Tibial nerve (tissue), 4 donors: Measurements from ENCODE around the gene PRIM2.

Experiments
- EP300 ChIP-seq, 2 donors: sonication (generic); formaldehyde crosslinking; IDR thresholded peaks; one replicate each; pipeline ENCODE4 v1.6.1; 2017; ENCODE audit warnings: antibody characterized with exemption in 2 of 2, mild to moderate bottlenecking in 1 of 2
- POLR2A ChIP-seq, 2 donors: fragments of 450-650 bp; IDR thresholded peaks; one replicate each; pipeline ENCODE4 v1.6.1; 2017; ENCODE audit warnings: antibody characterized with exemption in 2 of 2, mild to moderate bottlenecking in 2 of 2, moderate library complexity in 2 of 2
- TF ChIP-seq, protein P1 (sequence below), 5 experiments: fragments of 200-600 bp in 3 of 5; fragments of 450-650 bp in 2 of 5; sonication (generic) in 3 of 5; IDR thresholded peaks; one replicate each; pipeline ENCODE4 v1.5.1; 2016 to 2019; ENCODE audit warnings: antibody characterized with exemption in 5 of 5, mild to moderate bottlenecking in 3 of 5, moderate library complexity in 2 of 5

DNA sequence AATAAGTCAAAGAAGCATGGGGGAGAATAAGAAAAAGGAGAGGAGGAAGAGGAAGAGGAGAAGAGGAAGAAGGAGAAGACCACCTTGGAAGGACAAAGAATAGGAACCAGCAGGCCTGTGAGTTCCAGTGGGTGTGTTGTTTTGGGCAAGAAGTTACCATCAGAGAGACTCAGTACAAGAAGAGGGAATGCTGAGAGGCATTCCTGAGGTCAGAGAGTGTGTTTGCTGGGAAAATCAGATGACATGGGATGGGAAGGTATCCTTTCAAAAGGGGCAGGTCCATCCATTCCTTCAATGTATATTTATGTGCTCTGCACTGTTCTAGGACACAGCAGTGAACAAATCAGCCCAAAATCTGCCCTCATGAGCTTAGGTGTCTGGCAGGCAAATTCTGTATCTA lies 40.5 kb upstream of the PRIM2 start:
- TF ChIP-seq POLR2A (IDR thresholded peaks at IDR 0.05), result no peak
- TF ChIP-seq, protein P1, sequence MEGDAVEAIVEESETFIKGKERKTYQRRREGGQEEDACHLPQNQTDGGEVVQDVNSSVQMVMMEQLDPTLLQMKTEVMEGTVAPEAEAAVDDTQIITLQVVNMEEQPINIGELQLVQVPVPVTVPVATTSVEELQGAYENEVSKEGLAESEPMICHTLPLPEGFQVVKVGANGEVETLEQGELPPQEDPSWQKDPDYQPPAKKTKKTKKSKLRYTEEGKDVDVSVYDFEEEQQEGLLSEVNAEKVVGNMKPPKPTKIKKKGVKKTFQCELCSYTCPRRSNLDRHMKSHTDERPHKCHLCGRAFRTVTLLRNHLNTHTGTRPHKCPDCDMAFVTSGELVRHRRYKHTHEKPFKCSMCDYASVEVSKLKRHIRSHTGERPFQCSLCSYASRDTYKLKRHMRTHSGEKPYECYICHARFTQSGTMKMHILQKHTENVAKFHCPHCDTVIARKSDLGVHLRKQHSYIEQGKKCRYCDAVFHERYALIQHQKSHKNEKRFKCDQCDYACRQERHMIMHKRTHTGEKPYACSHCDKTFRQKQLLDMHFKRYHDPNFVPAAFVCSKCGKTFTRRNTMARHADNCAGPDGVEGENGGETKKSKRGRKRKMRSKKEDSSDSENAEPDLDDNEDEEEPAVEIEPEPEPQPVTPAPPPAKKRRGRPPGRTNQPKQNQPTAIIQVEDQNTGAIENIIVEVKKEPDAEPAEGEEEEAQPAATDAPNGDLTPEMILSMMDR (IDR thresholded peaks at IDR 0.05), result no peak
- no peak for TF ChIP-seq EP300 (IDR thresholded peaks at IDR 0.05)
